Epithelial cell of prostate (primary cell): ENCODE measurements around the gene SZRD1.

Experiments used
- DNase-seq: peaks from one replicate; pipeline ENCODE4 v3.0.0-alpha.2; 2011; ENCODE audit warnings: low read depth, low spot score
- H3K27ac ChIP-seq: fragments of 450-650 bp; 2 replicates; pipeline ENCODE4 v1.5.1; 2017; ENCODE audit warnings: mild to moderate bottlenecking

SZRD1 gene

DNA sequence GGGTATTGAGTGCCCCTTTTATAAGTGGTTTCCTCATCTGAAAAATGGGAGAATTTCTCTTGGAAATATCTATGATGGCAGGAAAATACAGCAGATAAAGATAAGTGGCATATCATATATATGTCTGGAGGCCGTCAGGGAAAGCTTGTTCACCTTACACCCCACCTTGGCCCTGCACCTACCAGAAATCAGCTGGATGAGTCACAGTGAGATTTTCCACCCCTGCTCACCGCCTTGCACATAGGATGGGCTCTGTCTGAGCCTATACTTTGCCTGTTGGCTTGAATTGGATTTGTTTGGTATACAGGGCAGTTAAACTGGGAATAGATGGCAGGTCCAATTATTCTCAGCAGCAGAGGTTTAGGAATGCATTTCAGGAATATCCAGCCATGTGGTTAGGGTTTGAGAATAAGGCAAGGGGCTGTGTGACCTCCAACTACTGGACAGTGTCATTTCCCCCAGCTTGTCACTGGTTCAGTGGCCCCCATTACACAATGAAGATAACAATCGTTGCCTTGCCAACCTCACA, 70.0 kb downstream of the SZRD1 start, which contains the start of gene SPATA21:
Gene SPATA21, minus strand, starts transcription at position 479 of the 529 bp plus-strand sequence. CDS start 6,053 bp downstream, outside the sequence.
- H3K27ac ChIP-seq: no peak within 1 kb of the TSS
- DNase-seq: no peak

DNA sequence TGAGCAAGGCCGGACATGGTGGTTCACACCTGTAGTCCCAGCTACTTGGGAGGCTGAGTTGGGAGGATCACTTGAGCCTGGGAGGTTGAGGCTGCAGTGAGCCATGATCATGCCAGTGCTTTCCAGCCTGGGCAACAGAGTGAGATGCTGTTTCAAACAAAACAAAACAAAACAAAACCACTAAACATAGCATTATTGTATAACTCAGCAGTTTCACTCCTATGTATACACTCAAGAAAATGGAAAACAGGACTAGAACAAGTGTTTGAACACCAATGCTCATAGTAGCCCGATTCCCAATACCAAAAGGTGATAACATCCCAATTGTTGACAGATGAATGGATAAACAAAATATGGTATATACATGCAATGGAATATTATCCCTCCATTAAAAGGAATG, 71.5 kb downstream of the SZRD1 start:
- no peak overlapping the region for H3K27ac ChIP-seq

DNA sequence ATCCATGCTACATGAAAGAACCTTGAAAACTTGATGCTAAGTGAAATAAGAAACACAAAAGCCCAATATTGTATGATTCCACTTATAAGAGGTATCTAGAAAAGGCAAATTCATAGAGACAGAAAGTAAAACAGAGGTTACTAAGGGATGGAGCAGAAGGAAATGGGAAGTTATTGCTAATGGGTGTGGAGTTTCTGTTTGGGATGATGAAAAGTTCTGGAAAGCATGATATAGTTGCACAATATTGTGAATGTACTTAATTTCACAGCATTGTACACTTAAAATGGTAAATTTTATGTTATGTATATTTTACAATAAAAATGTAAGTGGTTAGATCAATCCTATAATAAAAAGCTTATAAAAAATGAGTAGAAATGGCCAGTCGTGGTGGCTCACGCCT, 71.9 kb downstream of the SZRD1 start:
- no peak for DNase-seq
- H3K27ac ChIP-seq: no peak overlapping the region

More for the DNA sequence above, 71.5 kb downstream of the SZRD1 start:
- no peak for DNase-seq

- DNase-seq: no peak
- H3K27ac ChIP-seq: peak overlapping the region; percentile 76
Observed at GRCh38 chr1:16440131-16440469, 73.1 kb downstream of the SZRD1 start.

- H3K27ac ChIP-seq: peak within 1 kb of the TSS; percentile 76
- peak; percentile 54 for DNase-seq
Observed at GRCh38 chr1:16440470-16441281, 73.6 kb downstream of the SZRD1 start, which contains the start of gene NECAP2. NECAP2 (plus strand) TSS chr1:16440724; CDS start chr1:16440762, 38 bp downstream.

DNA sequence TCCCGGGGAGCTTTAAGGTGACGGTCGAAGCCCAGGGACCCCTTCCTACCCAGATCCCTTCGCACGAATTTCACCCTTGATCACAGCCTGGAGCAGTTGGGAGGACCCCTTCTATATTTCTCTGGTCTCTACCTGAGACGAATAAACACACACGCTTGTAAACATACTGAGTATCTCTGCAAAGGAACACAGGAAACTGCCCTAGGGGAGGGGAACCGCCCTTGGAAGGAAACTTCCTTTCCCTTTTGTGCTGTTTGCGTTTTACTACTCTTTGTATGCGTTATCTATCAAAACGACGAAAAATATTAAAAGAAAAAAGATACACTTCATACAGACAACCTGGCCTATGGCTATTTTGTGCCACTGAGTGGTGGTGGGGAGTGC, 74.2 kb downstream of the SZRD1 start:
- peak overlapping the region; percentile 76 for H3K27ac ChIP-seq
- no peak for DNase-seq

- DNase-seq: no peak
- H3K27ac ChIP-seq: no peak overlapping the region
Observed at GRCh38 chr1:16442265-16442664, 75.2 kb downstream of the SZRD1 start.

GRCh38 chr1:16442941-16443340, 75.9 kb downstream of the SZRD1 start:
- H3K27ac ChIP-seq: no peak overlapping the region
- no peak for DNase-seq

GRCh38 chr1:16443975-16444770, 77.1 kb downstream of the SZRD1 start:
- no peak for DNase-seq
- no peak overlapping the region for H3K27ac ChIP-seq

DNA sequence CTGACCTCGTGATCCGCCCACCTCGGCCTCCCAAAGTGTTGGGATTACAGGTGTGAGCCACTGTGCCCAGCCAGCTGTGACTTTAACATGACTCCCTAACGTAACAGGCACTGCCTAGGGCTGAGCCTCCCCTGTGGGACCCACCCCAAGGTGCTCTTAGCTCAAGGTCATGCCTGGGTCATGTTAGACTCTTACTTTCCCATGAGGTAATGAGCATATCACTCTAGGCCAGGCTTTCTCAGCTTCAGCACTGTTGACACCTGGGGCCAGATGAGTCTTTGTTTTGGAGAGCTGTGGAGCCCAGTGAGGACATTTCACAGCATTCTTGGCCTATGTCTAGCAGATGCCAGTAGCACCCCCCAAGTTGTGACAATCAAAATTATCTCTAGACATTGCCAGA, 78.0 kb downstream of the SZRD1 start:
- H3K27ac ChIP-seq: no peak overlapping the region
- DNase-seq: no peak

GRCh38 chr1:16446116-16446515, 79.1 kb downstream of the SZRD1 start:
- DNase-seq: no peak
- H3K27ac ChIP-seq: no peak overlapping the region

- DNase-seq: no peak
- H3K27ac ChIP-seq: no peak overlapping the region
Observed at GRCh38 chr1:16447641-16448040, 80.6 kb downstream of the SZRD1 start.
